ENCODE results near the gene NTM.

The NTM gene

DNA sequence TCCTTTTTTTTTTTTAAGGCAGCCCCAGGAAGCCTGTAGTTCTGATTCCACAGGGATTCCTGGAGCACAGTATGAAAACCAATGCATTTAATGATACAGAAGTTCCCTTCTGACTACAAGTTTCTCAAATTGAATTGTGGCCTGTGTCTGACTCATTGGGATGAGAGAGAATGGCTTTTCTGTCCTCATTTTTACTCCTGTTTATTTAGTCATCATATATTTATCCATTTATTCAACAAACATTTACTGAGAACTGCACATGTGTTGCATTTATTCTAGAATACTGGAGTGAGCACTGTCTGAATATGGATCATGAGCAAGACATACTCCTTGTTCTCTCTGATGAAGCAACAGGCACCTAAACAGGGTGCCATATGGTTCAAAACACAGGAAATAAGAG is 231.2 kb downstream of the NTM start:
- no peak for DNase-seq (ENCODE audit: low read depth)

DNA sequence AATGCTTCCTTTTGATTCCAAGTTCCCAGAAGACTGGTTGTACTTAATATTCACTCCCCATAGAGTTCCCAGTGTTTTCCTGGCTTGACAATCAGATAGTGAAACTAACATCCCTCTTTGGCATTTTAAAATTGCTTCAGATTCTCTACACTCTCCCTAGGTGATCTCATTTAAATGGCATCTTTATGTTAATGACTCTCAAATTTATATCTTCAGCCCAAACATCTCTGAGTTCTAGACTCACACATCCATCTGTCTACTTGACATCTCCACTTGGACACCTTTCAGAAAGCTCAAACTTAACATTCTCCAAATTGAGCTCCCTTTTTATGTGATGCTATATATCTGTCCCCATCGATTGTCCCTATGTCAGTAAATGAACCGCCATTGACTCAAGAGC is 232.0 kb downstream of the NTM start:
- DNase-seq (ENCODE audit: low read depth): no peak

DNA sequence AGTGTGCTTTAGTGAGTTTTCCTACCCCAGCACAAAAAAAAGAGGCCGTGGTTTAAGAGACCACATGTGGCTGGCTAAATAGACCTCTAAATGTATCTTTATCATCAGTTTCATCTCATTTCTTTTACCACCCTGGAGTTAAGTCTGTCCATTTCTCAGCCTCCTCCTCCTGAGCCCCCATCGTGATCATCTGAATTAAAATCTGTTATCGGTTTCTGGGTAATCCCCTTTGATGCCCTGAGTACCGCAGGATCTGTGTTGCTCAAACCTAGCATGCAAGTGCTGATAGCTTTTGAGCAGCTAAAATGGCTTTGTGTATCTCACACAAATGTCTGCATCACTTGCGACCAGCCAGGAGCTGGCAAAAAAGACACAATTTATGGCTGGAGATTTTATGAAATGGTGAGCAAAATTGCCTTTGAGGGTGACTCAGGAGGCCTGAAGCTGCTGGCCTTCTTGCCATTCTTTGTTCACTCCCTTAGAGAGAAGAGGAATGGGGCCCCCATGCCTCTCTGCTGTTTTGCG is 236.5 kb downstream of the NTM start:
- DNase-seq (ENCODE audit: low read depth): no peak

DNA sequence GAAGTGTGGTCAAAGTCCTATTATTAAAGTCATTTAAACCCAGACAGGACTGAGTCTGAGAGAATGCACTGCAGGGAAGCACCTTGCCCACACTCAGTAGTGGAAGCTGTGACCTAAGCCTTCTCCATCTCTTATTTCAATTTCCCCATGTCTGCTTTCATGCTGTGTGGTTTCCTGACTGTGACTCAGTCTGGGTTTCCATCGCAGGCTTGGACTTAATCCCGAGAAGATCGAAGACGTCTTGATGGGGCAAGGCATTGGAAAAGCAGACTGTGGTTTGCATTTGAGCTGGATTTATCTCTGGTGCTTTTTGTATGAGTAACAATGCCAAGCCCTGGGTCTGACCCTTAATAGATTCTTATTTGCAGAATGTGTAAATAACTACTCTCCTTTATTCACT is 238.9 kb downstream of the NTM start:
- no peak for DNase-seq (ENCODE audit: low read depth)

DNA sequence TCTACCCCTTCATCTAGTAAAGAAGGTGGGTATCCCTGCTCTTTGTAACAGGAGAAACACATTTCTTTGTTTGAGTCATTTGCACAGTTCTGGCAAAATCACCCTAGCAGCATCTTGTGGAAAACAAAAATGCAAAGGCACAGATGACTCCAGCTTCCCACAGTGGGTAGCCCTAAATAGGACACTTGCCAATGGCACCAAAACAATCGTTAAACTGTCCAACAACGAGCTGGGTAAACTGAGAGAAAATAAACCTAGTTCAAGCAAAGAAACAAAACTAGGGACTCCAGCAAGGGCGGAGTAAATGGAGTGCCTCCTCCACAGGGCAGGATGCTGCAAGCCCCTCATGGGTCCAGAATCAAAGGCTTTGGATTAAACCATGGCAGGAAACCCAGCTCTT is 239.5 kb downstream of the NTM start:
- no peak for DNase-seq (ENCODE audit: low read depth)

DNA sequence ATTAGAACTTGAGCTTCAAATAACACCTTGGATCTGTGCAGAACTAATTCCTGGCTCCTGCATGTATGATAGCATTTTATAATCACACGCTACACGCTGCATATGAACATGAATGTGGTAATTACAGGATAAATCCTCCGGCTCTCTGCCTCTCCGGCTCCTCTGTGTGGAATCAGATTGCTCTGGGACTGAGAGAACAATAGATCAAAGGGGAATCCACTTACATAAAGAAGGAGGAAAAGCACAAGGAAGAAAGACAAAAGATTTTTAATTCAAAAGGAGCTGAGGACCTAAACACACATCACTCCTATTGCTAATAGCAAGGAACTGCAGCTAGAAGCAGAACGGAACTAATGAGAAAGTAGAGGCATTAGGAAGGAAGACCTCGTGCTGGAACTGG is 240.9 kb downstream of the NTM start:
- no peak for DNase-seq (ENCODE audit: low read depth)

DNA sequence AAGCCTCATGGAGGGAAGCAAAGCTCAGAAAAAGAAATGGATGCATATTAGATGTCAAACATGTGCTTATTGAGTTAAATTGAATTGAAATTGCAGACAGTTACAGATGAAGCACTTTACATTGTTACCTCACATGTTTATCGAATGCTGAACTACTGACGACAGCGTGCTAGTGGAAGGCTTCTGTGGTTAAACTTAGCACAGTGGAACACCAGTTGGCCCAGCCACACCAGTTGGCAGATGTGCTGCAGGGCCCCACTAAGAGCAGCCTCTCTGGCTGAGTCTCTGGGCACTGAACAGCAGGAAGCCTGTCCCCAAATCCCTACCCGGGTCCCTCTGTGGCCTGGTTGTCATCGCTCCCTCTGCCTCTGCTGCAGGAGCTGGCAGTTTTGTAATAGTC is 242.1 kb downstream of the NTM start:
- DNase-seq (ENCODE audit: low read depth): no peak

DNA sequence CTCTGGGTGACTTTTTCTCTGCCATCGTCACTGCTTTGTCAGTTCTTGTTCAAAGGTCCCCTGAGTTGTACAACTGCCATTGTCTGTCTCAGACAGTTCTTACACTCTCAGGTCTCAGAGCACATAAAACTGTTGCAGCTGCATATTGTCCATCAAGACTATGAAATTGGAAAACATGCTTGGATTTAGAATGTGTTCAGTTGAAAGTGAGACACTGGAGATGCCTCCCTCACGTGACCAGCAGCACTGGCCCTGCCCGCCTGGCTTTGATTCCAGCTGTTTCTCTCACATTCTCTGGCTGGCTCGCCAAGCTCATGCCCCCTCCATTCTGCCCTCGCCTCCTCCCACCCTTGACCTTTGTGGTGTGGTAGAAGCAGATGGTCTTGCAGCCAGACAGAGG is 244.2 kb downstream of the NTM start:
- no peak for DNase-seq (ENCODE audit: low read depth)

DNA sequence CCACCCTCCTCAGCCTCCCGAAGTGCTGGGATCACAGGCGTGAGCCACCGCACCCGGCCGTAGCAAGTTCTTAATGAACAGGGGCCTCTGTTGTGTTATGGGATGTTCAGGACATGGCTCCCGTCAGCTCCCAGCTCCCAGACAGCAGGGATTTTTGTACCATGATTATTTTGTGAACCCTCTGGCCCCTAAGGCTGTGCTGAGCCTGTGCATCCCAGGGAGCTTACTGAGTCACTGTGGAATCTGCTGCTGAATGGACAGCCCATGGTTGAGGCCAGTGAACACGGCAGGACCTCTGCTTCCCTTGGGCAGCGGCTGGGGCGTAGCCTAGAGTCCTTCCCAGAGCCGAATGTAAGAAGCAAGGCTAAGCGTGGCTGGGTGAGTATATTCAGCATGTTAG is 245.2 kb downstream of the NTM start:
- DNase-seq (ENCODE audit: low read depth): no peak

DNA sequence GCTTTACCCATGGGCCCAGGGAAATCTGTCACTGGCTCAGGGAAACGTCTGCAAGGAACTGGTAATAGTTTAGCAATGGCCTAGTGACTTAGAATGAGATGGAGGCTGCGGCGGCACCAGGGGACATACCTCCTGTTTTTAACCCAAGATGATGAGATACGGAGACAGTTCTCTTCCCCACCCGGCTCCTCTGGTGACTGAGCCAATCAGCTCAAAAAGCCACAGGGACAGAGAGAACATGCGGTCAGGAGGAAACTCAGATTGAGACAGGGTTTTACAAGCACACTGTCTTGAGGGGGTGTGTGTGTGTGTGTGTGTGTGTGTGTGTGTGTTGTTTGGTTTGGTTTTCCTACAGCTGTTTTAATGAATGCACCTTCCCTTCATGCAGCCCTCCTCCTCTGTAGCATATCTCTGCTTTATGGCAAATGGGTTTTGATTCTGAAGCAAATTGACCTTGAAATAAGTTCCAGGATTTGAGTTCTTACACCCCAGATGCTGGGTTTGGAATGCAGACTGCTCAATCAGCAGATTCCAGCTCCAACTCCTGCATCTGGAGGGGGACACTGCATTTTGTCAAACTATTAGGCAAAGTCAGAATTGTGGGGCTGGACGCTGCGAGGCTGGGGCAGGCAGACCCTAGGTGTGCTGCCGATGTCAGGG is 246.2 kb downstream of the NTM start:
- DNase-seq (ENCODE audit: low read depth): no peak

DNA sequence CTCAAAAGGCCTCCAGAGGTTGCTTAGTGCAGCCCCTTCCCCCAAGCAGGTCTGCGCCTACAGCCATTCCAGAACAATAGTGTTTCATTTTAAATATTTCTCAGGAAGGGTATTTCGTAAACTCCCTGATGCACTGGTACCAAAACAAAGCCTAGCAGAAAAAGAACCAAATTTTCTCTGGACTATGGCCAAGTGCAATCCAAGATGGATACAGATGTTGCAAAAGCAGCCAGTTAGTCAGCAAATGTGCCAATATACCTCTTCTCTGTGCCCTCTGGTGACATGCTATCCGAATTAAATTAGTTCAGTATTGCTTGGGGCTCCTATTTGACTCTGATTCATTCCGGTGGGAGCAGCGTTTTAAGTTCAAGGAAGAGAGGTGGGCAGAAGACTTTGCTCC is 247.8 kb downstream of the NTM start:
- no peak for DNase-seq (ENCODE audit: low read depth)

DNA sequence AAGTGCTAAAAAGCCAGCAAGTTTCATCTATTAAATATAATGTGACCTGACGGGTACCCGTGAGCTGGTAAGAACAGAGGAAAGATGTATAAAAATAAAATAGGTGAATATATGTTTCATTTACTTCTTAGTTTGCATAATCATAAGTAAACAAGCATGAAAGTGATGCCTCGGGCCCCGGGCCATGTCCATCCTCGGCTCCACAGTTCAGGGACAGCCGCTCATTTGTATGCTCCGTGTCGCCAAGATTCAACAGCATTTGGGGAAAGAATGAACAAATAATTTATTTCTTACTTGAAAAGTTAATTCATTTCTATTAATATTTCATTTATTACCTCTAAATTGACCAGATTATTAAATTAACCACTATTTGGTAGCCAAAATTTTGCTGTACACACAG is 251.8 kb downstream of the NTM start:
- no peak for DNase-seq (ENCODE audit: low read depth)

DNA sequence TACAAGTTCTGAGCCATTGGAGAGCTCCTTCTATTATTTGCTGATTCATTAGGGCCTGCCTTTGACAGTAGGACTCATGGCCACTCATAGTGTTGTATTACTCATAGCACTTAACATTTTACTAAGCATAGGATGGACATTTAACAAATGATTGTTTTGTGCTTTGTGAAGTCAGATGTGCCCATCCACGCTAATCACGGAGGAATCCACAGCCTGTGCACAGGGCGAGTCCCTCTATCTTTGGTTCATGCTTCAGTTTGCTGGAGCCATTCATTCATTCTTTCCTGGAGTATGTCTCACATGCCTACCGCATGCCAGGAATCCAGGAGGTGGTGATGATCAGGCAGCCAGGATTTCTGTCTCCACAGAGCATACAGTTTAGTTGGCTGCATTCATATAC is 254.1 kb downstream of the NTM start:
- DNase-seq (ENCODE audit: low read depth): no peak

DNA sequence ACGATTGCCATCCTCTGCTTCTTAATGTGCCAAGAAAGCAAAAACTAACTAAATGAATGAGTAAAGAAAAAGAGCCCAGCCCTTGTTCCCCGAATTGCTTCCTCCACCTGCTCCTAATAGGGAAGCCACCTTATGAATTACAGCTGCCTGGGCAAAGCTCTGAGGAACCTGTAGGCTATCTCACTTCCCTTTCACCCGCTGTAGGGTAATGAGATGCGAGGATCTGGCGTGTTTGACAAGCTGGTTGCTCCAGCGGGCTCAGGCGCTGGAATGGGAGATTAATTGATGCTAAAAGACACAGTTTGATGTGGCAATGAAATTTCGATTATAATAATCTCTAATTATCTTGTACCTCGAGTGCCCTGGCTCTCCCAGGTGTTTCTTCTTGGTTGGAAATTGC is 256.4 kb downstream of the NTM start:
- no peak for DNase-seq (ENCODE audit: low read depth)

DNA sequence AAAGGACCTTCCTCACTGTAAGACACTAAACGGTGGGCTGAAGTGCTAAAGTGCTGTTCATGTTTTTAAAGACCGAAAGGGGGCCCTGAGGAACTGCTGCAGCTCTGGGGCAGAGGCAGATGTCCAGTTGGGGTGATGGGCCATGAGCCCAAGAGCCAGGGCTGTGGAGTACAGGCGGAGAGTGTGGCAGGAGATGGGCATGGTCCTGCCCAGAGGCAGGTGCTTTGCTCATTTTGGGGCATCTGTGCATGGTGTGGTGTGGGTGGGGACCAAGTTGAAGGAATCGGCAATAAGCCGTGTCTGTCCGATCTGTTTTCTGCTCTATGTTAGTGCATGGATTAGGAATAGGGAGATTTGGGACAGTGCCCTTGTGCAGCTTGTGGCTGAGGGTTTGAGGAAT is 258.3 kb downstream of the NTM start:
- no peak for DNase-seq (ENCODE audit: low read depth)

DNA sequence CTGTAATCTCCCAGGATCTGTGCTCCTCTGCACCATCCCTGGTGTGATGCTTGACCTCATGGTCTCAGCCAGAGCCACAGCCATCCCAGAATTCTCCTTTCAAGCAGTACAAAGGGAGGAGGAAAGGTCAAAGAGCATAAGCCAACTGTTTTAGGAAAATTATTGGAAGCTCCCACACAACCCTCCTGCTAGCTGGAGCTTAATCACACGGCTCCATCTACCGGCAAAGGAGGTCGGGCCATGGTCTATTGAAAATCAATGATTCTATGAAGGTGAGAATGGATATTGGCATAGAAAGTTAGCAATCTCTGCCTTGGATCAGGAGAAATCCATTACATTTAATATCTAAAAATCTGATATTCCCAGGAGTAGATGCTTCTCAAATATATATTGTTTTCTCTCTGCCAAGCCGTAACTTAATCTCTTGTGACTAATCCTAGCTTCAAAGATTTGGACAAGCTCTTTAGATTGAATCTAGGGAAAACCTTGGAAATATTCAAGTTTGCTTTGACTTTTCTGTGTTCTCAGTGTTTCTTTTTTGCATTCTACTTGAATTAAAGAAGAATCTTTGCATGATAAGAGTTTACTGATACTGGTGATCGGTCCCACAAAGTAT is 259.6 kb downstream of the NTM start:
- no peak for DNase-seq (ENCODE audit: low read depth)

DNA sequence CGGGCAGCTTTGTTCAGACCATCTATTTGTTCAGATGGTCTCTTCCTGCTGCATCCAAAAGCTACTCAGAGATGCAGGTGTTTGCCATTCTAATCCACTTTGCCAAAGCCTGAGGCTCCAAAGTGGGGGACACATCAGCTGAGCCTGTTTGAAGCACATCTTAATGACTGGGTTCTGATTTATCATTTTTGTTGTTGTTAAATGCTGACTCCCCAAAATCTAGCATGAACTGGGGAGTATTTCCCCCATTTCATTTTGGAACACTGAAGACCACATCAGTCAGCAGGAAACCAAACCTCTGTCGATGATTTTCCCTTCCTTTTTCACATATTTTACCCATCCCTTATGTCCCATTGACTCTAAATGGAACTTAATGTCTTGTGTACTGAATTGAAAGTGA is 262.6 kb downstream of the NTM start:
- no peak for DNase-seq (ENCODE audit: low read depth)

DNA sequence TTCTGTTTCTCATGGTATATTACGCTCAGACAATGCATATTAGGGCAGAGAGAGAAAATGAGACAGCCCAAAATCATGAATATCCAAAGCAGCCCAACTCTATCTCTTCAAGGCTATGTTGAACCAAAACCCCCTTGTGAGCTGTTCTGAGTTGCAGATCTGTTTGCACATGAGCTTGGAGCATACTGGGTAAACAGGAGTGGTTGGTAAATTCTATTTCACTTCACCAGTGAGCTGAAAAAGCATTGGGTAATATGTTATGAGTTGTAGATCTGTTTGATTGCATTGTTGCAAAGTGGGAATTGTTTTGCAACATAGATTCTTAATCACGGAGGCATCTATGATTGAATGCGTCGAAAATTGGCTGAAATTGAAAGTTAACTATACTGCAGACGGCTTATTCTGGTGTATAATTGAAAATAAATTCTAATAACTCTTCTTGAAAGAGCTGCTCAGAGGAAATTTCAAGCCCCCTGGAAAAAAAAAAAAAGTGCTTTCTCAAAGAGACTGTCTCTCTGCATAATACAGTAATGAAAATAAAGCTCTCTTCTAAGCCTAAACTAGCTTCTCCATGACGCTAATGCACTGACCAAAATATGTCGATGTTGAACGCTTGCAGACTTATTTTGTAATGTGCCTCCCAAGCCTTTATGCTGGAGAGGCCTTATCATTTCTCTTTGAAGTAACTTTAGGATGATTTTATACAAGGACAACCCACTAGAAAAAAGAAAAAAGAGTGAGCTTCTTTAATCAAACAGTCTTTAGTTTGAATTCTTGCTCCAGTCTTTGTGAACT is 263.7 kb downstream of the NTM start:
- no peak for DNase-seq (ENCODE audit: low read depth)

DNA sequence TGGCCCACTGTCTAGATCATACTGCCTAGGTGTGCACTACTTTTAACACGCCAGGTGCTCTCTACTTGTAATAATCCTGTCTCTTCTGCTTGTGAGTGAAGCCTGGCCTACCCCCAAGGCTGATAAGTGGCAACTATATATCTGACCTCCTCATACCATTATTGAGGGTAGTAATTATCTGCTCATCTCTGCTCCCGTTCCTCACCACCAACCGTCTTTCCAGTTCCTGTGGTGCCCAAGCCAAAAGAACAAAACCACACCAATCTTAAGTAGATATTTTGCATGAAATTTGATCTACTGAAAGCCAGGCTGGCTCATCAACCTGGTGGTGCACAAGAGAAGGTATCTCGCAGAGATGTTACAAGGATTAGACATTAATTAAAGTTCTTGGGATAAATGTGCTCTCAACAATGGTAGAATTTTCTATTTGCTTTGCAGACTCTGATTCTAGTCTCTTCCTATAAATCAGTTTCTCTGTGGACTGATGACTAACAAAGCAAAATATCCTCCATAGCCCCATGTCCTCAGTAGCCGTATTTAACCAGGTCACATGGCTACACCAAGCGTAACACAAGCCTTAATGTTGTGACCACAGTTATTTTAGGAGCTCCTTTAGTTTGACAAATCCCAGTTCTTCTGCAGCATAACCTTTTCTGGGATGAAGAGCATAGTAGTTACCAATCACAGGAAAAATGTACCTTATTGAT is 267.2 kb downstream of the NTM start:
- no peak for DNase-seq (ENCODE audit: low read depth)

DNA sequence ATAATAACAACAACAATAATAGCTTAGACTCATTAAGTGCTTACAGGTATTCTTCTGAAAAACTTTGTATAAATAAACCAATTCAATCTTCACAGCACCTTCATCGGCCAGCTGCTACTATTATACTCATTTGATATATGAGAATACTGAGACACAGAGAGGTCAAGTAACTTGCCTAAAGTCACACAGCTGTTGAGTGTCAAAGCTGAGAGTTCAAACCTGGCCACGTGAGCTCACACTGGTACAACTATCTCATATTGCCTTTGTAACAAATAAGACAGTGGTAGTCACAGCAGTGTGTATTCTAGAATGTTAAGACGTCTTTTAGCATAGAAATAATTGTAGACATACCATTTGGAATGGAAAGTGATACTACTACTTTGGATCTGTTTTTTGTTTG is 268.5 kb downstream of the NTM start:
- DNase-seq (ENCODE audit: low read depth): no peak

DNA sequence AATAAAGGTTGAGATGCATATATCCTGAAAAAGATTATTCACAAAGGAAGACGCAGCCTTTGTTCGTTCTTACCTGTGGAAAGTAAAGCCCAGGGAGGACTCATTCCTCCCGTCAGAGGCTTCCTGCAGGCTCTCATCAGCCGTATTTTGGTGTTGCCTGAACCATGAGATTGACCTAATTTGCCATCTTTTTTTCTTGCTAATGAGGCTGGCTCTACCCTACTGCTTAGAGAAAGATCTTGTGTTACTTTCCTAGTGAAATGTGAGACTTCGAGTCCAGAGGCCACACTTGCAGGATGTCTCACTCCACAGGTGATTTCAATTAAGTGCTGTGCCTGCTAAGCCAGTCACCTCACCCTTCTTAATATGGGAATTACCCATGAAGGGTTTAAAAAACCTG is 269.9 kb downstream of the NTM start:
- no peak for DNase-seq (ENCODE audit: low read depth)

DNA sequence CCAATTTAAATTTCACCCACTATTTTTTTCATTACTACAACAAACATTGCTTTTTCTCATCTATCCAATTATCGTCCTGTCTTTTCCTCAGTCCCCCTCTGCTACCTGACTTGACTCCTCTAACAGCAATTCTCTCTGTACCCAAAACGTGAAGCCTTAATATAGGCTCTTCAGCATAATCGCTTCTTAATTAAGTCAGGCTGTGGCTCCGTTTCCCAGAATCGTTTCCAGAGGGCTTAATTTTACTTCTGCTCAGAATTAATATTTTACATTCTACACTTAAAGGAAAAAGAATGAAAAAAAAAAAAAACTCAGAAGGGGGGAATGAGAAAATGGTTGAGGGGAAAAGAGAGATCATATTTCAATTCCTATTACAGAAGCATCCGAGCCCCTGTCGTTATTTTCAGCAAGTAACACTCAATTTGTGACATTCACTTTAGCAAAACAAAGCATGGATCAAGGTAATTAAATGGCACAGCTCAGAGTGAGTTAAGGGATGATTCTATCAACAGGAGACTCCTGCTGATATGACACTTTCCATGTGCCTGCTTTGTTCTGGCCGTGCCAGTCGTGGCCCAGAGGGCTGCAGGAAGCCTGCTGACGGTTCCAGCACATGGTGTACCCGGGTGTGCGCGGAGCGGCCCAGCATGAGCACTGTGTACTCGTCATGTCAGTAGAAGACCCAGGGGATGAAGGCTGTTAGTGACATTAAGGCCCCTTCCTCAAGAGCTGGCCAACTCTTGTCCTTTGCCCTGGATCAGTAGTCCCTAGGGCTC is 272.5 kb downstream of the NTM start:
- DNase-seq (ENCODE audit: low read depth): no peak

All from stimulated activated CD8-positive, alpha-beta memory T cell treated with anti-CD3 and anti-CD28 coated beads, Interleukin-12 subunit alpha, Interleukin-12 subunit beta, amount 100 ng/mL, for 4 hours (primary cell).